HG03045 (cell line): ENCODE measurements around the gene KRTAP5-8.
"Not testable (repeated sequence)": the region's sequence is repeated elsewhere in the genome, so short reads cannot be mapped to it uniquely, and the experiment has no call there.

Source experiments
- ATAC-seq: cut with Tn5 transposase; IDR thresholded peaks from one replicate; pipeline ENCODE4 v1.9.1; 2021; ENCODE audit warnings: mild to moderate bottlenecking, moderate library complexity; ENCODE audit not compliant: unreplicated experiment

Gene KRTAP5-8

DNA sequence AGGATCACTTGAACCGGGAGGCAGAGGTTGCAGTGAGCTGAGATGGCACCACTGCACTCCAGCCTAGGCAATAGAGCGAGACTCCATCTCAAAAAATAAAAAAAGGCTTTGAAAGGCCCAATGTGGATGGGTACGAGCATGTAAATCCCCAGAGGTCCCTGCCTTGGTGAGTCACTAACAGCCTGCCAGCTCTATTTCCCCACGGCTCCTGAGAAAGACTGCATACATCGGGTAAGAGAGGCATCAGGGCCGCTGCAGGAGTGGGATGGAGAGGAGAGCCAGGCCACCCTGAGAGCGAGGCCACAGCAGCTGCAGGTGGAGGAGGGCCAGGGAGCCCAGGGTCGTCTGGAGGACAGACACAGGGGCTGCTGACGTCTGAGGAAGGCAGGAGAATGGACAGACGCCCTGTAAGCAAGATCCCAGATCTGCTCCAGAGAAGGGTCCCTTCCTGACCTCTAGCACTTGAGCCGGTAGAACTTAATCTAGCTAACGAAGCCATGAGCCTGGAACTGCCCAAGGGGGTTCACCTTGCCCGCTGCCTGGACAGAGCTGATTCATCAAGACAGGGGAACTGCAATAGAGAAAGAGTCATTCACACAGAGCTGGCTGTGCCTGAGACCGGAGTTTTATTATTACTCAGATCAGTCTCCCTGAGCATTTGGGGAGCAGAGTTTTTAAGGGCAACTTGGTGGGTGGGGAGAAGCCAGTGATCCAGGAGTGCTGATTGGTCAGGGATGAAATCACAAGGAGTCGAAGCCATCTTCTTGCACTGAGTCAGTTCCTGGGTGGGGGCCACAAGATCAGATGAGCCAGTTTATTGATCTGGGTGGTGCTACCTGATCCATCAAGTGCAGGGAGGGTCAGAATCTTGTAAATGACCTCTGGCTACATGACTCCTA, 5.3 kb downstream of the KRTAP5-8 start:
- ATAC-seq, result no peak

DNA sequence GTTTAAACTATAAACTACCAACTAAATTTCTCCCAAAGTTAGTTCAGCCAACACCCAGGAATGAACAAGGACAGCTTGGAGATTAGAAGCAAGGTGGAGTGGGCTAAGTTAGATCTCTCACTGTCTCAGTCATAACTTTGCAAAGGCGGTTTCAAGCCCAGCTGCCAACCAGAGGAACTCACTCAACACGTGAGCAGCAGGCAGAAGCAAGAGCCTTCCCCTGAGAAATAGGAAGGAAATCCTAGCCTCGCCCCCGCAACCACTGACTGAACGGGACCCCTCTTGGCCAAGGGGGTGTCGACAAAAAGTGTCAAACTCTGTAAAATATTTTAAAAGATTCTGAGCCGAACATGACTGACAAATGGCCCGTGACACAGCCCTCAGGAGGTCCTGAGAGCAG, 6.0 kb downstream of the KRTAP5-8 start:
- no peak for ATAC-seq

DNA sequence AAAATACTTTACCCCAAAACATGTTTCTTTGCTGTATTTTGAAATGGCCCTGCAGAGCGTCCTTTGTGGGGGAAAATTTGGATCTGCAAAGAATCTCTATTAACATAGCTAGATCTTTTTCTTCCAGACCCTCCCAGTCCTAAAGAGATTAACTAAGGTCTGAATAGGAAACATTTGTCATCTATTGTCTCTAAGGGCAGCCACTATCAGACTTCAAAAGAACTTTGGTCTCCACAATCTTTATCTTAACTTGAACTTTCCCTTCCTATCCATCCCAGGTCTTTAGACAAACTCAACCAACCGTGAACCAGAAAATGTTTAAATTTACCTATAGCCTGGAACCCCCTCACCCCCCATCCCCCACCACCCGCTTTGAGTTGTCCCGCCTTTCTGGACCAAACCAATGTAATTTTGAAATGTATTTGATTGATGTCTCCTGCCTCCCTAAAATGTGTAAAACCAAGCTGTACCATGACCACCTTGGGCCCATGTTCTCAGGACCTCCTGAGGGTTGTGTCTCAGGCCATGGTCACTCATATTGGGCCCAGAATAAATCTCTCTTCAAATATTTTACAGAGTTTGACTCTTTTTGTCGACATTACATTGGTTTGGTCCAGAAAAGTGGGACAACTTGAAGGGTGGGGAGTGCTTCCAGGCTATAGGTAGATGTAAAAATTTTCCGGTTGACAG, 6.8 kb downstream of the KRTAP5-8 start:
- no peak for ATAC-seq

DNA sequence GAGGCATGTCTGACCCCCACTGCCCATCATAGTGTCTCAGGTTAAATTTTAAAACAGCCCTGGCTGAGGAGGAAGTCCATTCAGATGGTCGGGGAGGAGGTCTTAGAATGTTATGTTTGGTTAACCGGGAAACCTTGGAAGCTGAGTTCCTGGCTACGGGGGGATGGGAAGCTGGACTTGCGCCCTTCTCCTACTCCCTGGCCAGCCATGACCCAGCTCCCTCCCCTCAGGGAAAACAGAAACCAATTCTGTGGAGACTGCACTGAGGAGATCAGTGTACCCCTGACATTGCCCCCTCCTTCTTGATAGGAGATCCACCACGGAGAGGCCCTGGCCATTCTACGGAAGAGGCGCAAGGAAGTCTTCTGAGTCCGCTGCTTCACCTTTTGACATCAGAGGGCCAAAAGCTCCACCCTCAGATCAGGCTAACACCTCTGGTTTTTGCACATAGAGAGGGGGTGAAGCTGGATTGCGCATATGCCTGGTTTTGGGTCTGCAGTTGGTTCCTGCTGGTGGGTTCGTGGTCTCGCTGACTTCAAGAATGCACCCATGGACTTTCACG, 7.7 kb downstream of the KRTAP5-8 start:
- ATAC-seq, result no peak

DNA sequence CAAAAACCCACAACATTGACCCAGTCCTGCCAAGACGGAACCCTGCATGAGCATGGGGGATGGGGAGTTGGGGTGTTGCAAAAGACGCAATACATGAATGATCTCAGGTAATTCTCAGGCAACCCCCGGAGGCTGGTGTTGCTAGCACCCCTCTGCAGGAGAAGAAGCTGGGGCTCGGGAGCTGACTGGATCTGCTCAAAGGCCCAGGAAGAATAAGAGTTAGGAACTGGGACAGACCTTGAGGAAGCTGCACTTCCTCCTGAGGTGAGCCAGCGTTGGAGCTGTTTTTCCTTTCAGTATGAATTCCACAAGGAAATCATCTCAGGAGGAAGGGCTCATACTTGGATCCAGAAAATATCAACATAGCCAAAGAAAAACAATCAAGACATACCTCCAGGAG, 10.3 kb downstream of the KRTAP5-8 start, which contains the start of gene KRTAP5-9:
Gene KRTAP5-9 (plus strand): TSS at position 301 of the 400 bp plus-strand sequence. CDS start 238 bp downstream, outside the sequence.
- no peak for ATAC-seq

DNA sequence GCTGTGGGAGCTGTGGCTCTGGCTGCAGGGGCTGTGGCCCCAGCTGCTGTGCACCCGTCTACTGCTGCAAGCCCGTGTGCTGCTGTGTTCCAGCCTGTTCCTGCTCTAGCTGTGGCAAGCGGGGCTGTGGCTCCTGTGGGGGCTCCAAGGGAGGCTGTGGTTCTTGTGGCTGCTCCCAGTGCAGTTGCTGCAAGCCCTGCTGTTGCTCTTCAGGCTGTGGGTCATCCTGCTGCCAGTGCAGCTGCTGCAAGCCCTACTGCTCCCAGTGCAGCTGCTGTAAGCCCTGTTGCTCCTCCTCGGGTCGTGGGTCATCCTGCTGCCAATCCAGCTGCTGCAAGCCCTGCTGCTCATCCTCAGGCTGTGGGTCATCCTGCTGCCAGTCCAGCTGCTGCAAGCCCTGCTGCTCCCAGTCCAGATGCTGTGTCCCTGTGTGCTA, 10.9 kb downstream of the KRTAP5-8 start:
- ATAC-seq, result no peak

DNA sequence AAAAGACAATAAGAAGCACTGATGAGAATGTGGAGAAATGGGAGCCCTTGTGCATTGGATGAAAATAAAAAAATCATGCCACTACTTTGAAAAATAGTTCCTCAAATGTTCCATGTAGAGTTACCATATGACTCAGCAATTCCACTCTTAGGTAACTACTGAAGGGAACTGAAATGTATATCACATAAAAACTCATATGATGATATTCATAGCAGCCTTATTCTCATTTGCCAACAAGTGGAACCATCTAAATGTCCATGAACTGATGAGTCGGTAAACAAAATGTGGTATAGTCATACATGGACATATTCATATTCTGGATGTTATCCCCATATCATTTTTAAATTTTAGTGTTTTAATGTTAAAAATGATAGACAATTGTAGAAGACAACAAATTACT, 13.9 kb downstream of the KRTAP5-8 start:
- ATAC-seq, result no peak

DNA sequence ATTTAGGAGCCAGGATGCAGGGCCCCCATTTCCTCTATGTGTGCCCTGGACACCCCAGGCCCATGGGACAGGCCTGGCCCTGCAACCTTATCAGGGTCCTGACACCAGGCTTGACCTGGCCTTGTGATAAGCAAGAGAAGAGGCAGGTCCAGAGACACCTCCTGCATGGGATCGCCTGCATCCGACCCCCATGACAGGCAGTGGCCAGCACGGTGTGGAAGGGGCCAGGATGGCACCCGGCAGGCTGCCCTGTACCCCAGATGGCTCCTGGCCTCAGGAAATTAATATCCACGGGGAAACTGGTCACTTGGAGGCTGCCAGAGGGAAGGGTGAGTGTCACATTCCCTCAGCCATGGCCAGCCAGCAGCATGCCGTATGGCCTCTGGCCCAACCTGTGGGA, 17.2 kb downstream of the KRTAP5-8 start:
- ATAC-seq, result no peak

DNA sequence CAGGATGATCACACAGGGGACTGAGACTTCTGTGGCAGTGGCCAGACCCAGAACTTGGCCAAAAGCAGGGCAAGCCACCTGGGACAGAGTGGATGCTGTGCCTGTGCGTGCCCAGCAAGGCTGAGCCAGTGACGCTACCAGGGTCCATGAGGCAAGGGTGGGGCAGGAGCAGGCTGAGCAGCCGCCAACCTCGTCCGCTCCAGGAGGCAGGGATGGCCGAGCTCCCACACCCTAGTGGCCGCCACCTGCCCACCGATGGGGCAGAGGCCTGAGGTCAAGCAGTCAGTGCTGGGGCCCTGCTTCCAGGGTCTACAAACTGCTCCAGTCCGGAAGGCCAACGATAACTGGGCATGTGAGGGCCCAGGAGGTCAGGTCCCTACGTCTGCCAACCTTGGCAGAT, 17.7 kb downstream of the KRTAP5-8 start:
- ATAC-seq, result no peak

DNA sequence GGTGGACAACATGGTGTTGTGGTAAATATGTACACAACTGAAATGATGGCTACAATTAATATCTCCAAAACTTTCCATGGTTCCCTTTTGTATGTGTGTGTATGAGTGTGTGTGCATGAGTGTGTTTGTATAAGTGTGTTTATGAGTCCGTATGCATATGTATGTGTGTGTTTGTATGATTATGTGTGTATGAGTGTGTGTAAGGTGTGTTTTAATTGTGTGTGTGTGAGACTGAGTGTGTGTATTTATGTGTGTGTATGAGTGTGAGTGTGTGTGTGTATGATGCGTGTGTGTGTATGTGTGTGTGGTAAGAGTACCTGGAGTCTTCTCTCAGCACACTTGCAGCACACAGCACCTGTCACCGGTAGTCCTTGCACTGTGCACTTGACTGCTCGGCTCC, 18.2 kb downstream of the KRTAP5-8 start:
- ATAC-seq, result no peak

DNA sequence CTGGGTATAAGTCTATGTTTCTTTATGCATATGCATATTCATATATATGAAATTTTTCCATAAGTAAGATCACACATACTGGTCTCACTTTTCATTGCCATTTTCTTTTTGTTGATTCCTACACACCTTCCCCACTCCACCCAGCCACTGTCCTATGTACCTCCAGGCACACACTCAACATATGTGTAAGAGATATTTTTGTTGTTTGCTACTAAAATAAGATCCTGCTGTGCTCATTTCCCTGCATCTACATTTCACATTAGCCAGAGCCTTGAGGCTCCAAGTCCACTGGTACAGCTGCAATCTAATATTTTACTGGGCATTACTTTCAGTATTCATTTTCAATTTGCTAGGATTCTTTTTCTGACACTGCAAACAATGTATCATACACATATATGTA, 19.4 kb downstream of the KRTAP5-8 start:
- ATAC-seq, result no peak

DNA sequence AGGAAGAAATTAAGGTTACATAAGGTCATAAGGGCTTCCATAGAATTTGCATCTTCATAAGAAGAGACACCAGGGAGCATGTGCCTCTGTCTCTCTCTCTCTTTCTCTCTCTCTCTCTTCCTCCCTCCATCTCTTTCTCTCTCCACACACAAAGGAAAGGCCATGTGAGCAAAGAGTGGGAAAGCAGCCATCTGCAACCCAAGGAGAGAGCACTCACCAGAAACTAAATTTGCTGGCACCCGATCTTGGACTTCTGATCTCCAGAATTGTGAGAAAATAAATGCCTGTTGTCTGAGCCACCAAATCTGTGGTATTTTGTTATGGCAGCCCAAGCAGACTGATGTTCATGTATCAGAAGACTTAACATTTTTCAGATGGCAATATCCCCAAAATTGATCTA, 21.2 kb downstream of the KRTAP5-8 start:
- no peak for ATAC-seq

DNA sequence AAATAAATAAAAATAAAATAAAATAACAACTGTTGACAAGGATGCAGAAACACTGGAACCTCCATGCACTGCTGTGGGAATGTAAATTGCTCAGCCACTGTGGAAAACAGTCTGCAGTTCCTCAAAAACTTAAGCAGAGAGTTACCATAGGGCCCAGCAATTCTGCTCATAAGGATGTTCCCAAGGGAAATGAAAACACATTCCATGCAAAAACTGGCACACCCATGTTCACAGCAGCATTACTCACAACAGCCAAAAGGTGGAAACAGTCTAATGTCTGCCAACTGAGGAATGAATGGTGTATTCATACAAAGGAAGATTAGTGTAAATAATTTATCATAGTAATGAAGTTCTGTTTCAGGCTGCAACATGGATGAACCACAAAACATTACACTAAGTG, 24.3 kb downstream of the KRTAP5-8 start:
- no peak for ATAC-seq

DNA sequence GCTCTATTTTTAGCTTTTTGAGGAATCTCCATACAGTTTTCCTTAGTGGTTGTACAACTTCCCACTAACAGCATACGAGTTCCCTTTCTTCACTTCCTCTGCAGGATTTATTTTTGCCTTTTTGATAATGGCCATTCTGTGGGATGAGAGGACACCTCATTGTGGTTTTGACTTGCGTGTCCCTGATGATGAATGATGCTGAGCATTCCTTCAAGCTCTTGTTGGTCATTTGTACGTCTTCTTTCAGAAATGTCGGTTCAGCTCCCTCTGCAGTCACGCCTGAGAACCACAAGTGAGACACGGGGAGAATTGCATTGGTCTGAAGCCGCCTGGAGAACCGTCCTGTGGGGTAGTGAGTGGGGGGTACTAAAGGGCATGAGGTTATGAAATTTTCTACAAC, 25.6 kb downstream of the KRTAP5-8 start:
- ATAC-seq, result no peak

DNA sequence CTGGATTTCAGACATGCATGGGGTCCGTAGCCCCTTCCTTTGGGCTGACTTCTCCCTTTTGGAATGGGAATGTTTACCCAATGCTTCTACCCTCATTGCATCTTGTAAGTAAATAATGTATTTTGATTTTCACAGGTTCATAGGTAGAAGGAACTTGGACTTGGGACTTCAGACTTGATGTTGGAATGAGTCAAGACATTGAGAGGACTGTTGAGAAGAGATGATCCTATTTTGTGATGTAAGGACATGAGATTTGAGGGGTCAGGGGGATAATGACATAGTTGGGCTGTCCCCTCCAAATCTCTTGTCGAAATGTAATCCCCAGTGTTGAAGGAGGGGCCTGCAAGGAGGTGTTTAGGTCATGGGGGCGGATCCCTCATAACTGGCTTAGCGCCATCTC, 26.6 kb downstream of the KRTAP5-8 start:
- no peak for ATAC-seq

DNA sequence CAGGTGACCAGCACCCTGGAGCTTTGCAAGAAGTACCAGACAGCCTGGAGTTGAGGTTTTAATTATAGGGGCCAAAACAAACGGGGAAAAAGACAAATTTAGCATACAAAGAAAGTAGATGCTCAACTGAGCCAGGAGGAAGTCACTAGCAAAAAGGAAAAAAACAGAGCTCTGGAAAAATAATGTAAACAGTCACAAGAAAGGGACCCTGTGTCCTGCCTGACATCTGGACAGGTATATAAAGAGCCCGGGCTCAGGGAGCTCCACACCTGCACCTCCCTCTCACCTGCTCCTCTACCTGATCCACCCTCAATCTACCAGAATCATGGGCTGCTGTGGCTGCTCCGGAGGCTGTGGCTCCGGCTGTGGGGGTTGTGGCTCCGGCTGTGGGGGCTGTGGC, 27.4 kb downstream of the KRTAP5-8 start, which contains the start of gene KRTAP5-10:
Gene KRTAP5-10 (plus strand): TSS at position 301 of the 400 bp plus-strand sequence. CDS start 25 bp downstream, at position 326.
- ATAC-seq, result no peak

DNA sequence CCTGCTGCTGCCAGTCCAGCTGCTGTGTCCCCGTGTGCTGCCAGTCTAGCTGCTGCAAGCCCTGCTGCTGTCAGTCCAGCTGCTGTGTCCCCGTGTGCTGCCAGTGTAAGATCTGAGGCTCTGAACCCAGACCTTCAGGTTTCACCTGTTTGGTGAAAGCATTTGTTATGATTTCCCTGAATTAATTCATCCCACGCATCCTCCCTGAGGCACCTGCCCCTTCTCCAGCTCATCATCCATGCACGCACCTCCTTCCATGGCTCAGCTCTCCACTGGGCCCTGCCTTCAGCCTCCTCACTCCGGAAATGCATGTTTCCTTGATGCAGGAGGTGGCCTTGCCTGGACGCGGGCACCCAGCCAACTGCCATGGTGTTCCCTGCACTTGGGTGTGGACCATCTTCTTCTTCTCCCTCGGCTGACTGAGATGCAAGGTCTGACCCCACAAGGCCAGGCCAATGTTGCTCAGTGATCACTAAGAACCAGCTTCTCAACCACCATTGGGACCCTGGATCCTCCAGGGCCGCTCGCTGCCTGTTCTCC, 28.3 kb downstream of the KRTAP5-8 start:
- ATAC-seq, result no peak

DNA sequence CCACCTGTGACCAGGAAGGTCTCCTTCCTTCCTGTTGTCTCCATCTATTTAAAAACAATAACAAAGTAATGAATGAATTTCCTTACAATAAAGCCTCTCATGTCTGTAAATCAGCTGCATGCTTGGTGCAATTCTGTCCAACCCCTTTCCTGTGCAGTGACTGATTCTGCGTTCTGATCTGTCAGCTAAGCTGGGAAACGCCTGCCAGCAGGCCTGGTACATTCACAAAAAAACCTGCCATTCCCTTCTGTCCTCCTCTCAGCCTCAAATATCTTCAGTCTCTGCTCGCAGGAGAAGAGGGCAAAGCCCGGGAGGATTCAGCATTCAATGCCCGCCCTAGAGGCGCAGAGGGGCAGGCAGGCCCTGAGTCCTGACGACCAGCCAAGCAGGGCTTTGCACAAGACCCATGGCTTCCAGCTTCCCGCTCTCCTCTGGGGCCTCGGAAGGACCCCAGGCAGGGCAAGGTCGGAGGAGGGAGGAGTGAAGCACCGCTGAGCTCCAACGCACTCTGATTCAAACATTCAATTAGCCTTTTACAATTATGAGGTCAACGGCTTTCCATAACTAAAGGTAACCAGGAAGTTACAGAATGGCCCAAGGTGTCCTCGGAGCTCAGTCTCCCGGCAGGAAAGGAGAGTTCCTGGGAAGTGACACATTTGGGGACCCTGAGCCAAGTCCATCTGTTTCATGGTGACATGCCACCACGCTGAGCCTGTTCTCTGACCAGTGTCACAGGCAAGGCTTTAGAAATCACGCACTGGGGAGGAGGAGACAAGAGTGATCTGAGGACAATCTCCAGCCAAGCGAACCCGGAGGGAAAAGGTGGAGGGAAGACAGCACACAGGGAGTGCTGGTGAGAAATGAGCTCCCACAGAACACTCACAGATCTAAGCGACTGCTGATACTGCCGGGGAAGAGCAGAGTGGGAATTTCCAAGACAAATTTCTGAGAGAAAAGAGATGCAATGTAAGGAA, 29.1 kb downstream of the KRTAP5-8 start:
- not testable (repeated sequence) for ATAC-seq

DNA sequence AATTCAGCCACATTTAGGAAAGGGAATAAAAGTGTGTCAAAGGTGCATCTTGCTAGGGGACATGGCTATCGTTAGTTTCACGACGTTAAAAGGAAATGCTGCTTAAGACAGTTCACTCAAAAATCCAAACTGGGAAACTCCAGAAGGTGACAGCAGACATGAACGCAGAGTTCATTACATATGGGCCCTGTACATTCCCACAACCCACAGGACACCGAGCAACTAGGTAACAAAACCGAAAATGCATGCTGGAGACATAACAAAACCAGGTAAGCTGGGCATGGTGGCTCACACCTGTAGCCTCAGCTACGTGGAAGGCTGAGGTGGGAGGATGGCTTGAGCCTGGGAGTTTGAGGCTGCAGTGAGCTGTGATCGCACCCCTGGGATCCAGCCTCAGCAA, 29.8 kb downstream of the KRTAP5-8 start:
- not testable (repeated sequence) for ATAC-seq

DNA sequence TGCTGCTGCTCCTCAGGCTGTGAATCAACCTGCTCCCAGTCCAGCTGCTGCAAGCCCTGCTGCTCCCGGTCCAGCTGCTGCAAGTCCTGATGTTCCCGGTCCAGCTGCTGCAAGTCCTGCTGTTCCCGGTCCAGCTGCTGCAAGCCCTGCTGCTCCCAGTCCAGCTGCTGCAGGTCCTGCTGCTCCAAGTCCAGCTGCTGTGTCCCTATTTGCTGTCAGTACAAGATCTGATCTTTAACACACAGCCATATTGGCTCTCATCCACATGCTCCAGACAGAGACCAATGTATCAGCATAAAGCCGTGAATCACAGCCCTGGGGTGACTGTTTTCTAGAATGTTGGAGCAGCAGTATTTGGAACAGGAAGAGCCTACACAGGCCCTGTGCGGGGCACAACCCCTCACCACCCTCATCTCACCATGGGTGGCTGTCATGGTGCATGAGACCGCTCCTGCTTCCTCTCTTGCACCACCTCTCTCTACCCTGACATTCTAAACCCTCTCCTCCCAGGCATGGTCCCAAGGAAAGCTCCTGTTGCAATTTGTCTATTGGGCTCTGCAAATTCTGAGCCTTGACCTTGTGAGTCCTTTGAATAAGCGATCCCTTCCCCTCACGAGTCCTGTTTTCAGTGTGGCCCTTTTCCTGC, 31.0 kb downstream of the KRTAP5-8 start:
- no peak for ATAC-seq
